WERI-Rb-1 (cell line): ENCODE data around the gene MYG1.

Source experiments
- DNase-seq: peaks from one replicate; pipeline ENCODE4 v3.0.0-alpha.2; 2020
- H3K27ac ChIP-seq: fragments of 250-450 bp; sonication (Bioruptor Pico); 2 replicates; pipeline ENCODE4 v1.5.1; 2020; ENCODE audit warnings: mild to moderate bottlenecking, moderate library complexity
- H3K27me3 ChIP-seq: fragments of 250-450 bp; sonication (Bioruptor Pico); 2 replicates; pipeline ENCODE4 v1.5.1; 2021; ENCODE audit warnings: mild to moderate bottlenecking, low read depth, moderate library complexity; ENCODE audit not compliant: insufficient read depth, severe bottlenecking
- H3K36me3 ChIP-seq: fragments of 250-450 bp; sonication (Bioruptor Pico); 2 replicates; pipeline ENCODE4 v1.5.1; 2020; ENCODE audit warnings: mild to moderate bottlenecking, moderate library complexity
- H3K4me3 ChIP-seq: 2 replicates; pipeline ENCODE4 v1.5.1; 2011; ENCODE audit warnings: low read depth, mild to moderate bottlenecking, control low read depth, low read length
- H3K9me3 ChIP-seq: fragments of 250-450 bp; sonication (Bioruptor Pico); 2 replicates; pipeline ENCODE4 v1.5.1; 2021; ENCODE audit warnings: mild to moderate bottlenecking, moderate library complexity; ENCODE audit not compliant: severe bottlenecking
- TF ChIP-seq, protein P1 (sequence below): IDR thresholded peaks from 2 replicates; pipeline ENCODE4 v1.5.1; 2011; ENCODE audit warnings: low read depth, mild to moderate bottlenecking, control low read depth, inconsistent platforms, low read length

The MYG1 gene

DNA sequence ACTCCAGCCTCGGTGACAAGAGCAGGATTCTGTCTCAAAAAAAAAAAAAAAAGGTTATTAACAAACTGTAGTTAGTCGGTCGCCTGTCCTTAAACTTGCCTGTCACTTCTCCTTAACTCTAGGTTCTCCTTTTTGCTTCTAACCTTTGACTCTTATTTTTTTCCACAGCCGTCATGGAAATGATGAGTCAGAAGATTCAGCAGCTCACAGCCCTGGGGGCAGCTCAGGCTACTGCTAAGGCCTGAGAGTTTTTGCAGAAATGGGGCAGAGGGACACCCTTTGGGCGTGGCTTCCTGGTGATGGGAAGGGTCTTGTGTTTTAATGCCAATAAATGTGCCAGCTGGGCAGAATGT is 418 bp upstream of the MYG1 start:
- no peak overlapping the region; the same call in 1 of the 2 replicates for H3K4me3 ChIP-seq
- TF ChIP-seq, protein P1, sequence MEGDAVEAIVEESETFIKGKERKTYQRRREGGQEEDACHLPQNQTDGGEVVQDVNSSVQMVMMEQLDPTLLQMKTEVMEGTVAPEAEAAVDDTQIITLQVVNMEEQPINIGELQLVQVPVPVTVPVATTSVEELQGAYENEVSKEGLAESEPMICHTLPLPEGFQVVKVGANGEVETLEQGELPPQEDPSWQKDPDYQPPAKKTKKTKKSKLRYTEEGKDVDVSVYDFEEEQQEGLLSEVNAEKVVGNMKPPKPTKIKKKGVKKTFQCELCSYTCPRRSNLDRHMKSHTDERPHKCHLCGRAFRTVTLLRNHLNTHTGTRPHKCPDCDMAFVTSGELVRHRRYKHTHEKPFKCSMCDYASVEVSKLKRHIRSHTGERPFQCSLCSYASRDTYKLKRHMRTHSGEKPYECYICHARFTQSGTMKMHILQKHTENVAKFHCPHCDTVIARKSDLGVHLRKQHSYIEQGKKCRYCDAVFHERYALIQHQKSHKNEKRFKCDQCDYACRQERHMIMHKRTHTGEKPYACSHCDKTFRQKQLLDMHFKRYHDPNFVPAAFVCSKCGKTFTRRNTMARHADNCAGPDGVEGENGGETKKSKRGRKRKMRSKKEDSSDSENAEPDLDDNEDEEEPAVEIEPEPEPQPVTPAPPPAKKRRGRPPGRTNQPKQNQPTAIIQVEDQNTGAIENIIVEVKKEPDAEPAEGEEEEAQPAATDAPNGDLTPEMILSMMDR = no peak
- no peaks in the 10 kb centered on the region for H3K27me3 ChIP-seq
- H3K27ac ChIP-seq = no peak overlapping the region
- DNase-seq = no peak
- H3K9me3 ChIP-seq = no peaks in the 10 kb centered on the region
- H3K36me3 ChIP-seq = peaks cover 57% of the 10 kb centered on the region

DNA sequence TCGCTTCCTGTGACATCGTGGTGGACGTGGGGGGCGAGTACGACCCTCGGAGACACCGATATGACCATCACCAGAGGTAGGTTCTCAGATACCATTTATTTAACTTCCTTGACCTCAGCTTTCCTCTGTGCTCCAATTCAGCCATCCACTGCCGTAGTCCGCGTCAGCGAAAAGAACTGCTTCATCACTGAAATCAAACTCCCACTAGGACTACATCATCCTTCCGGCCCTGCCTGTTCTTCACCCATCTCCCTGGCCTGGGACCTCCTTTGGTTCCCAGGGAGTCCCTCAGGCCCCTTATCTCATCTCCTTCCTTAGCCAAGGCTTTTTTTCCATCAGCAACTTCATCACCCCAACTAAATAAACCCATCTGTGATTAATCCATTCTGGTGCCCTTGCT is 692 bp downstream of the MYG1 start:
- no peaks in the 10 kb centered on the region for H3K9me3 ChIP-seq
- peaks cover 53% of the 10 kb centered on the region for H3K36me3 ChIP-seq
- H3K27ac ChIP-seq = peak overlapping the region; percentile 67
- DNase-seq = no peak
- no peaks in the 10 kb centered on the region for H3K27me3 ChIP-seq
- peak overlapping the region; percentile 89 for H3K4me3 ChIP-seq
- TF ChIP-seq, protein P1 = no peak

- H3K9me3 ChIP-seq = no peaks in the 10 kb centered on the region
- TF ChIP-seq, protein P1 = no peak
- H3K27me3 ChIP-seq = no peaks in the 10 kb centered on the region
- no peak overlapping the region for H3K27ac ChIP-seq
- peaks cover 65% of the 10 kb centered on the region for H3K36me3 ChIP-seq
- no peak overlapping the region for H3K4me3 ChIP-seq
- DNase-seq = no peak
These were observed 3.4 kb downstream of the MYG1 start for GRCh38 chr12:53302903-53303302.

- no peaks in the 10 kb centered on the region for H3K27me3 ChIP-seq
- no peak overlapping the region for H3K4me3 ChIP-seq
- H3K9me3 ChIP-seq = no peaks in the 10 kb centered on the region
- DNase-seq = no peak
- peaks cover 63% of the 10 kb centered on the region for H3K36me3 ChIP-seq
- H3K27ac ChIP-seq = no peak overlapping the region
- TF ChIP-seq, protein P1 = no peak
These were observed 7.3 kb downstream of the MYG1 start for GRCh38 chr12:53306826-53307225.

- H3K4me3 ChIP-seq = no peak overlapping the region
- TF ChIP-seq, protein P1 = no peak
- DNase-seq = peak; percentile 27
- peak overlapping the region; percentile 70 for H3K27ac ChIP-seq
- no peaks in the 10 kb centered on the region for H3K9me3 ChIP-seq
- H3K27me3 ChIP-seq = no peaks in the 10 kb centered on the region
- peaks cover 49% of the 10 kb centered on the region for H3K36me3 ChIP-seq
These were observed 8.8 kb downstream of the MYG1 start for GRCh38 chr12:53308276-53308675.

GRCh38 chr12:53313996-53314395 is 14.5 kb downstream of the MYG1 start:
- no peak for DNase-seq
- Histone ChIP-seq H3K27ac (no peak overlapping the region), H3K36me3 (peaks cover 42% of the 10 kb centered on the region), H3K4me3 (no peak overlapping the region), H3K27me3 (no peaks in the 10 kb centered on the region), H3K9me3 (no peaks in the 10 kb centered on the region)
- TF ChIP-seq, protein P1 = no peak
